ENCODE results near the gene TMEM63C.
A peak's percentile ranks its signal among the peaks of the same experiment; 100 is the strongest.
"Not testable (repeated sequence)": the region's sequence is repeated elsewhere in the genome, so short reads cannot be mapped to it uniquely, and the experiment has no call there.

Gene TMEM63C

GRCh38 chr14:77157740-77158139 is 23.9 kb upstream of the TMEM63C start:
- no peak for DNase-seq

- DNase-seq: peak; percentile 65
Observed at GRCh38 chr14:77158175-77158881, 23.3 kb upstream of the TMEM63C start.

GRCh38 chr14:77158882-77159255 is 22.7 kb upstream of the TMEM63C start:
- DNase-seq: no peak

GRCh38 chr14:77161011-77161410 is 20.6 kb upstream of the TMEM63C start:
- DNase-seq: no peak

- DNase-seq: no peak
Observed at GRCh38 chr14:77170045-77170444, 11.6 kb upstream of the TMEM63C start.

- no peak for DNase-seq
Observed at GRCh38 chr14:77172916-77173315, 8.7 kb upstream of the TMEM63C start.

- DNase-seq: not testable (repeated sequence)
Observed at GRCh38 chr14:77173911-77174617, 7.5 kb upstream of the TMEM63C start.

GRCh38 chr14:77175843-77176242 is 5.8 kb upstream of the TMEM63C start:
- DNase-seq: no peak

- DNase-seq: no peak
Observed at GRCh38 chr14:77177702-77178101, 3.9 kb upstream of the TMEM63C start.

- DNase-seq: no peak
Observed at GRCh38 chr14:77178656-77179055, 2.9 kb upstream of the TMEM63C start.

GRCh38 chr14:77180726-77181602 is 634 bp upstream of the TMEM63C start:
- DNase-seq: no peak

- DNase-seq: no peak
Observed at GRCh38 chr14:77183896-77184295, 2.3 kb downstream of the TMEM63C start.

- DNase-seq: no peak
Observed at GRCh38 chr14:77184396-77185092, 2.9 kb downstream of the TMEM63C start.

GRCh38 chr14:77185093-77185465 is 3.5 kb downstream of the TMEM63C start:
- no peak for DNase-seq

GRCh38 chr14:77186911-77187648 is 5.5 kb downstream of the TMEM63C start:
- DNase-seq: peak; percentile 16

- DNase-seq: no peak
Observed at GRCh38 chr14:77187649-77188012, 6.0 kb downstream of the TMEM63C start.

GRCh38 chr14:77189479-77189878 is 7.9 kb downstream of the TMEM63C start:
- DNase-seq: no peak

- DNase-seq: no peak
Observed at GRCh38 chr14:77190977-77191376, 9.4 kb downstream of the TMEM63C start.

GRCh38 chr14:77194706-77195105 is 13.1 kb downstream of the TMEM63C start:
- no peak for DNase-seq

- no peak for DNase-seq
Observed at GRCh38 chr14:77195766-77196165, 14.2 kb downstream of the TMEM63C start.

- no peak for DNase-seq
Observed at GRCh38 chr14:77197988-77198387, 16.4 kb downstream of the TMEM63C start.

GRCh38 chr14:77198561-77198960 is 17.0 kb downstream of the TMEM63C start:
- DNase-seq: no peak

Measured in EL (cell line).